H1 (cell line): ENCODE data around the gene FBLN2. TPM values are rescaled to one million over a fixed set of nuclear protein-coding genes. Genes with fewer than 3 reads are reported as not detected.

Experiments
- CBX8 ChIP-seq: fragments of 300-800, 300-1000 bp; sonication (generic); IDR thresholded peaks from 2 replicates; pipeline ENCODE4 v1.7.1; 2016; ENCODE audit warnings: low read depth, low read length, borderline replicate concordance
- CEBPB ChIP-seq: IDR thresholded peaks from 2 replicates; pipeline ENCODE4 v1.6.1; 2012; ENCODE audit warnings: low read depth, low read length
- GTF2F1 ChIP-seq: IDR thresholded peaks from 2 replicates; pipeline ENCODE4 v1.6.1; 2012; ENCODE audit warnings: low read depth, low read length, improper control_type of control experiment, borderline replicate concordance
- HDAC2 ChIP-seq, 2 experiments: fragments of 300-600 bp in 1 of 2; sonication (generic) in 1 of 2; IDR thresholded peaks; 2 replicates each; pipeline ENCODE4 v1.6.1; 2011 to 2012; ENCODE audit warnings: low read depth in 2 of 2, low read length in 2 of 2, mild to moderate bottlenecking in 2 of 2, moderate library complexity in 2 of 2, borderline replicate concordance in 1 of 2, inconsistent platforms in 1 of 2
- KDM5A ChIP-seq: fragments of 200-600 bp; IDR thresholded peaks from 2 replicates; pipeline ENCODE4 v1.7.1; 2012; ENCODE audit warnings: mild to moderate bottlenecking, low read length, inconsistent platforms, mixed read lengths
- MAFK ChIP-seq: IDR thresholded peaks from 2 replicates; pipeline ENCODE4 v1.6.1; 2012; ENCODE audit warnings: low read depth, mild to moderate bottlenecking, improper control_type of control experiment, low read length
- PHF8 ChIP-seq: fragments of 200-600 bp; sonication (generic); conservative IDR thresholded peaks from 2 replicates; pipeline ENCODE4 v1.7.1; 2012; ENCODE audit warnings: low read depth, mild to moderate bottlenecking, inconsistent platforms, low read length, moderate library complexity
- POLR2A ChIP-seq, 2 experiments: IDR thresholded peaks; 1 replicate in 1 of 2; 2 replicates in 1 of 2; pipeline ENCODE4 v1.6.1; 2011; ENCODE audit warnings: low read depth in 2 of 2, low read length in 2 of 2, mild to moderate bottlenecking in 2 of 2; ENCODE audit errors: control extremely low read depth in 1 of 2
- POLR2AphosphoS5 ChIP-seq: IDR thresholded peaks from 2 replicates; pipeline ENCODE4 v1.6.1; 2011; ENCODE audit warnings: low read depth, low read length
- TCF12 ChIP-seq: IDR thresholded peaks from 2 replicates; pipeline ENCODE4 v1.6.1; 2011; ENCODE audit warnings: low read depth, mild to moderate bottlenecking, low read length
- polyA plus RNA-seq, 7 experiments: library from polyadenylated mRNA; depleted of rRNA in 3 of 7; stranded (reverse) in 5 of 7; unstranded in 2 of 7; fragments of >200 nt in 5 of 7; fragments of 200-250 nt in 2 of 7; gene quantifications; 1 replicate in 5 of 7; 2 replicates in 1 of 7; 4 replicates in 1 of 7; pipeline versions ENCODE4 v1.2.1 to v1.2.3, GENCODE V29; 2011 to 2013; ENCODE audit warnings: missing spikeins in 2 of 7, mixed read lengths in 2 of 7
- total RNA-seq: library from RNA; stranded (reverse); fragmentation: NEBNext Ultra II Directional; extraction: Animal tissue kit (Norgen Biotek cat#: 25700); gene quantifications from 2 replicates; pipeline ENCODE4 v1.2.1, GENCODE V29; 2021

The FBLN2 gene
- total and polyA plus RNA-seq, 2 of the 8 experiments (the other 6 are each of a cell fraction or from before 2014, with no cell fraction given): 17.4 to 24.2 TPM

DNA sequence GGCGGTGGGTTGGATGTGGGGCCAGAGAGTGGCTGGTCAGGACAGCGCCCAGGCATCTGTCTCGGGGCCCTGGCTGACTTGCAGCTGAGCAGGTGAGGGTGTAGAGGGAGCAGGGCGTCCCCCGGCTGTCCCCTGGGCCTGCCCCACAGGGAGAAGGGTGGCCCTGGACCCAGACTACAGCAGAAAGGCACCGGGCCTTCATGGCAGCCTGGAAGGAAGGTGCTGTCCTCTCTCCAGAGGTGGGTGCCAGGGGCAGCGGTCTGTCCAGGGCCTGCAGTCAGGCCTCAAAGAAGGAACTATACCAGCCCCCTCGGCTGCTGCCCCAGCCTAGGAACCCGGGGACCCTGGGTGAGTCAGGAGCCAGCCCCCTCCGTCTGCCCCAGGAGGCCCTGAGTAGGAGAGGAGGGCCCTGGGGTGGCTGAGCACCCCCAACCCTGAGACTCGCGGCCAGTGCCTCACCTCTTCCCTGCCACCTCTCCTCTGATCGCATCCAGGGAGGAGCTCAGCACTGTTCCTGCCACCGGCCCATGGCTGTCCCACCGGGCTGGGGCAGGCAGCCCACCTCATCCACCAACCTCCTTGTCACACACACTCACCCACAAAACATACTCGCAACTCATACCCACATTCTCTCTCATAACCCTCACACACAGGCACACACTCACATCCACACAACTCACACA lies 133.5 kb downstream of the FBLN2 start (continued):
- no peak for TF ChIP-seq PHF8
- no peak for TF ChIP-seq POLR2A (IDR thresholded peaks at IDR 0.05; ENCODE audit: control extremely low read depth in 1 of 2, low read depth in 2 of 2, low read length in 2 of 2)
- TF ChIP-seq GTF2F1: no peak
- no peak for TF ChIP-seq CBX8
- TF ChIP-seq HDAC2 (IDR thresholded peaks at IDR 0.05; ENCODE audit: borderline replicate concordance in 1 of 2, low read depth in 2 of 2, low read length in 2 of 2): no peak
- TF ChIP-seq POLR2AphosphoS5: no peak
- TF ChIP-seq MAFK: no peak
- TF ChIP-seq CEBPB: no peak
- no peak for TF ChIP-seq TCF12
- TF ChIP-seq KDM5A: no peak
